NT2/D1 (cell line): ENCODE measurements around the gene OTOF.

ENCODE experiments used
- SUZ12 ChIP-seq: IDR thresholded peaks from 2 replicates; pipeline ENCODE4 v1.6.1; 2011; ENCODE audit not compliant: insufficient read length, insufficient read depth; ENCODE audit errors: extremely low read depth
- ZNF274 ChIP-seq: IDR thresholded peaks from 2 replicates; pipeline ENCODE4 v1.6.1; 2011; ENCODE audit warnings: mild to moderate bottlenecking, low read depth, low read length

DNA sequence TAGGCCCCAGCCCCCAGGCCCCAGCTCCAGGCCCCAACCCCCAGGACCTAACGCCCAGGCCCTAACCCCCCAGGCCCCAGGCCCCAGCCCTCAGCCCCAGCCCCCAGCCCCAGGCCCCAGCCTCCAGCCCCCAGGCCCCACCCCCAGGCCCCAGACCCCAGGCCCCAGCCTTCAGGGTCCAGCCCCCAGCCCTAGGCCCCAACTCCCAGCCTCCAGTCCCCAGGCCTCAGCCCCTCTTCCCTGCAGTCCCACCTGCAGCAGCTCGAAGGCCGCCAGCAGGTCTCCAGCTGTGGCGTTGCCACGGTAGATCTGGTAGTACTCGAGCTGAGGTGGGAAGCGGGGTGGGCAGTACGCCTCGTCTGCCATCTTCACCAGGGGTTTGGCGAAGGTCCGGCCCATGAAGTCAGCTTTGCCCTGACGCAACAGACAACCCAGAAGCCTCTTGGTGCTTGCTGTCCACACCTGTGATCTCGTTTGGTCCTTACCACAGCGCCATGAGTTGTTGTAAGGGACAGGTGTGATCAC is 3.6 kb downstream of the OTOF start:
- TF ChIP-seq ZNF274 = no peak
- no peak for TF ChIP-seq SUZ12
